HUES48 (cell line): Measurements from ENCODE around the gene KCNE2.

Experiments
- H3K27ac ChIP-seq: one replicate; pipeline ENCODE4 v1.7.0; 2013; ENCODE audit warnings: low read depth, low read length, inconsistent platforms
- H3K27me3 ChIP-seq: 2 replicates; pipeline ENCODE4 v1.6.1; 2013; ENCODE audit warnings: mild to moderate bottlenecking, low read length; ENCODE audit not compliant: control insufficient read depth, insufficient read depth
- H3K36me3 ChIP-seq: 2 replicates; pipeline ENCODE4 v1.6.1; 2013; ENCODE audit warnings: low read length; ENCODE audit not compliant: control insufficient read depth, insufficient read depth
- H3K4me1 ChIP-seq: 2 replicates; pipeline ENCODE4 v1.6.1; 2013; ENCODE audit warnings: mild to moderate bottlenecking, low read length; ENCODE audit not compliant: control insufficient read depth, insufficient read depth
- H3K4me3 ChIP-seq: 2 replicates; pipeline ENCODE4 v1.5.1; 2013; ENCODE audit warnings: mild to moderate bottlenecking, low read depth, low read length
- H3K9ac ChIP-seq: 2 replicates; pipeline ENCODE4 v1.6.1; 2013; ENCODE audit warnings: mild to moderate bottlenecking, low read depth, low read length, moderate library complexity
- H3K9me3 ChIP-seq: 2 replicates; pipeline ENCODE4 v1.6.1; 2013; ENCODE audit warnings: low read length; ENCODE audit not compliant: control insufficient read depth, insufficient read depth

Gene KCNE2

DNA sequence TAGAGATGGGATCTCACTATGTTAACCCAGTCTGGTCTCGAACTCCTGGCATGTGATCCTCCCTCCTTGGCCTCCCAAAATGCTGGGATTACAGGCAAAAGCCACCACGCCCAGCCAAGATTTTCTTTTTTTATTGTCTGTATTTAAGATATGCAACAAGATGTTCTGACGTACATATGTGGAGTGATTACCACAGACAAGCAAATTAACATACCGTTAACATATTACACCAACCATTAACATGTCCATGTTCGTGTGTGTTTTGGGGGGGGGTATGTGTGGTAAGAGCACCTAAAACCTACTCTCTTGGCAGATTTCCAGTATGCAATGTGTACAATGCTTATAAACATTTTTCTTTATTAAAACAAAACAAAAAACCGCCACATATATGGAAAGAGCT lies 10.6 kb upstream of the KCNE2 start:
- no peaks in the 10 kb centered on the region for H3K9me3 ChIP-seq
- no peak overlapping the region for H3K4me3 ChIP-seq
- H3K9ac ChIP-seq: no peak overlapping the region
- H3K4me1 ChIP-seq: no peaks in the 10 kb centered on the region
- no peaks in the 10 kb centered on the region for H3K36me3 ChIP-seq
- no peak overlapping the region for H3K27ac ChIP-seq
- no peaks in the 10 kb centered on the region for H3K27me3 ChIP-seq

DNA sequence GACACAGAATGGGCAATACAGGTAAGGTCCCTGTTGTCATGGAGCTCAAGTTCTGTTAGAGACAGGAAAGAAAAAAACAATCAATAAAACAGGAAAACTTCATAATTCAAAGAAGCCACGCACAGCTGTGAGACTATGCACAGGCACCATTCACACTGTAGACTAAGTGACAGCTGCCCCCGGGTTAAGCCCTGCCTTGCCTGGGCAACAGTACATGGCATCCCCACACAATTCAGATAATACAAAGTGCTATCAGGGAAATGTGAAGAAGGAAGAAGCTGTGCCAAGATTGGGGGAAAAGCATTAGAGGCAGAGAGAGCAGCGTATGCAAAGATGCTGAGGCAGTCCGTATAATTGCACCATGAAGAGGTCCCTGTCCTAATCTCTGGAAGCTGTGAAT lies 9.0 kb upstream of the KCNE2 start:
- Histone ChIP-seq H3K36me3 (no peaks in the 10 kb centered on the region), H3K27me3 (no peaks in the 10 kb centered on the region), H3K27ac (no peak overlapping the region), H3K4me3 (no peak overlapping the region), H3K4me1 (no peaks in the 10 kb centered on the region), H3K9me3 (no peaks in the 10 kb centered on the region), H3K9ac (no peak overlapping the region)

DNA sequence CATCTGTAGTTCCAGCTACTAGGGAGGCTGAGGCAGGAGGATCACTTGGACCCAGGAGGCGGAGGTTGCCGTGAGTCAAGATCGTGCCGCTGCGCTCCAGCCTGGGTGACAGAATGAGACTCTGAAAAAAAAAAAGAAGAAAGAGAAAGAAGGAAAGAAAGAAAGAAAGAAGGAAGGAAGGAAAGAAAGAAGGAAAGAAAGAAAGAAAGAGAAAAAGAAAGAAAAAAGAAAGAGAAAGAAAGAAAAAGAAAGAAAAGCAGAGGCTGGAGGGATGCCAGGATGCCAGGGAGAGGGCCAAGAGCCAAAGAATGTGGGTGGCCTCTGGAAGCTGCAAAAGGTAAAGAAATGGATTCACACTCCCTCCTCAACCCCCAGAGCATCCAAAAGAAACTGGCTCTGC lies 8.2 kb upstream of the KCNE2 start:
- no peaks in the 10 kb centered on the region for H3K9me3 ChIP-seq
- no peaks in the 10 kb centered on the region for H3K4me1 ChIP-seq
- H3K27ac ChIP-seq: no peak overlapping the region
- H3K36me3 ChIP-seq: no peaks in the 10 kb centered on the region
- no peak overlapping the region for H3K4me3 ChIP-seq
- H3K27me3 ChIP-seq: no peaks in the 10 kb centered on the region
- no peak overlapping the region for H3K9ac ChIP-seq

DNA sequence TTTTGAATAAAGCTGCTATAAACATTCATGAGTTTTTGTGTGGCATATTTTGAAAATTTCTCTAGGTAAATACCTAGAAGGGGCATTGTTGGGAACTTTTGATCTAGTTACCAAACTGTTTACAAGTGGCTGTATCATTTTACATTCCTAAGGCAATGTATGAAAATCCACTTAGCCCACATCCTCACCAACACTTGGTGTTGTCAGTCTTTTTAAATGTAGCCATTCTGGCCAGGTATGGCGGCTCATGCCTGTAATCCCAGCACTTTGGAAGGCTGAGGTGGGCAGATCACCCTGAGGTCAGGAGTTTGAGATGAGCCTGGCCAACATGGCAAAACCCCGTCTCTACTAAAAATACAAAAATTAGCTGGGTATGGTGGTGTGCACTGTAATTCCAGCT lies 5.9 kb upstream of the KCNE2 start:
- no peak overlapping the region for H3K27ac ChIP-seq
- H3K9me3 ChIP-seq: no peaks in the 10 kb centered on the region
- no peak overlapping the region for H3K4me3 ChIP-seq
- H3K36me3 ChIP-seq: no peaks in the 10 kb centered on the region
- no peak overlapping the region for H3K9ac ChIP-seq
- H3K4me1 ChIP-seq: 0 out of 2 replicates have a peak, but pooled peaks cover 2% of the 10 kb centered on the region
- H3K27me3 ChIP-seq: no peaks in the 10 kb centered on the region

DNA sequence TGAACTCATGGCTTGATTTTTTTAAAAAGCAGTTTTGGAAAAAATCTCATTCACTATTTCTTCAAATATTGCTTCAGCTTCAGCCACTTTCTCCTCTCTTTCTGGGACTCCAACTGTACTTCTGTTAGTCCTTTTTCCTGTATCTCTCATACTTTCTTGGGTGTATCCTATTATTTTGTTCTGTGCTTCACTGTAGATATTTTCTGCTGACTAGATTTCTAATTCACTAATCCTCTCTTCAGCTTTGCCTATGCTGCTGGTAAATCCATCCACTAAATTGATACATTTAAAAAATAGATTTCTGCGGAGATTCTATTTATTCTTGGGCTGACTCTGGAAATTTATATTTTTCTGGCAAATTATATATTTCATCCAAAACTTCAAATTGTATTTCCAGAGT lies 4.9 kb upstream of the KCNE2 start:
- Histone ChIP-seq H3K4me1 (0 out of 2 replicates have a peak, but pooled peaks cover 2% of the 10 kb centered on the region), H3K27ac (no peak overlapping the region), H3K4me3 (no peak overlapping the region), H3K27me3 (no peaks in the 10 kb centered on the region), H3K9ac (no peak overlapping the region), H3K9me3 (no peaks in the 10 kb centered on the region), H3K36me3 (no peaks in the 10 kb centered on the region)

DNA sequence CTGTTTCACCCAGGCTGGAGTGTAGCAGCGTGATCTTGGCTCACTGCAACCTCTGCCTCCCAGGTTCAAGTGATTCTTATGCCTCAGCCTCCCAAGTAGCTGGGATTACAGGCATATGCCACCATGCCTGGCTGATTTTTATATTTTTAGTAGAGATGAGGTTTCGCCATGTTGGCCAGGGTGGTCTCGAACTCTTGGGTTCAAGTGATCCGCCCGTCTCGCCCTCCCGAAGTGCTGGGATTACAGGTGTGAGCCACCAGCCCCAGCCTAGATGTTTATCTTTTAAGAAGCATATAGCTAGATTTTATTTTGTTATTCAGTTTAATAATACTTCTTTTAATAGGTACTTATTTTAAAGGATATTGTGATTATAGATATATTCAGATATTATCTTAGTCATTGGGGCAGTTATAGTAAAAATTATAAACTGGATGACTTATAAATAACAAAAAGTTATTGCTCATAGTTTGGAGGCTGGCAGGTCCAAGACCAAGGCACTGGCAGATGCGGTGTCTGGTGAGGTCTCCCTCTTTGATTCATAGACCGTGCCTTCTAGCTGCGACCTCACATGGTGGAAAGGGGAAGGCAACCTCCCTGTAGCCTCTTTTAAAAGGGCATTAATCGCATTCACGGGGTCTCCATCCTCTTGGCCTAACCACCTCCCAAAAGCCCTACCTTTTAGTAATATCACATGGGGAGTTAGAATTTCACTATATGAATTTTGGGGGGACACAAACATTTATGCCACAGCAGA lies 3.1 kb upstream of the KCNE2 start:
- H3K9ac ChIP-seq: no peak overlapping the region
- 0 out of 2 replicates have a peak, but pooled peaks cover 2% of the 10 kb centered on the region for H3K4me1 ChIP-seq
- no peaks in the 10 kb centered on the region for H3K27me3 ChIP-seq
- H3K9me3 ChIP-seq: no peaks in the 10 kb centered on the region
- no peak overlapping the region for H3K4me3 ChIP-seq
- H3K27ac ChIP-seq: no peak overlapping the region
- no peaks in the 10 kb centered on the region for H3K36me3 ChIP-seq

DNA sequence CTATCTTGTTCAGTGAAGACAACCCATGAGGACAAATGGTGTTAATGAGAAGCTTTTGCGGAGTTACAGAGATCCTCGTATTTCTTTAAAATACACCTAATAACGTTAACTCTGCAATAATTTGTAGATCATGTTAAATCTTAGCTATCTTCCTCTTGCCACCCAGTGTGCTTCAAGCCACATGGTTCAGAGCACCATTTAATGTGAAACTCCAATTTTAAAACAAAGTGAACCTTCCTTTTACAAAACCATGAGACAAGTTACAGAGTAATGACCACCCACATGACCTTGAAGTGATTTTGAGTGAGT lies 1.7 kb upstream of the KCNE2 start:
- Histone ChIP-seq H3K4me3 (no peak overlapping the region), H3K27me3 (no peaks in the 10 kb centered on the region), H3K27ac (no peak overlapping the region), H3K9me3 (no peaks in the 10 kb centered on the region), H3K36me3 (no peaks in the 10 kb centered on the region), H3K9ac (no peak overlapping the region), H3K4me1 (0 out of 2 replicates have a peak, but pooled peaks cover 2% of the 10 kb centered on the region)

DNA sequence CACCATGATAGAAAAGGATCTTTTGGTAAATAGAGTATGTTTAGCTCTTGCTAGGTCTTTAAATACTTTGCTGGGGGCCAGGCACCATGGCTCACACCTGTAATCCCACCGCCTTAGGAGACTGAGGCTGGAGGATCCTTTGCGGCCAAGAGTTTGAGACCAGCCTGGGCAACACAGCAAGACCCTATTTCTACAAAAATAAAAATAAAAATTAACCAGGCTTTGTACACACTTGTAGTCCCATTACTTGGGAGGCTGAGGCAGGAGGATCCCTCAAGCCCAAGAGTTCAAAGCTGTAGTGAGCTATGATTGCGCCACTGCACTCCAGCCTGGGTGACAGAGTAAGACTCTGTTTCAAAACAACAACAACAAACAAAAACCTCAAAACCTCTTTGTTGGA lies 1.1 kb upstream of the KCNE2 start:
- Histone ChIP-seq H3K27me3 (no peaks in the 10 kb centered on the region), H3K27ac (no peak overlapping the region), H3K4me1 (0 out of 2 replicates have a peak, but pooled peaks cover 2% of the 10 kb centered on the region), H3K9ac (no peak overlapping the region), H3K9me3 (no peaks in the 10 kb centered on the region), H3K36me3 (no peaks in the 10 kb centered on the region), H3K4me3 (no peak overlapping the region)

DNA sequence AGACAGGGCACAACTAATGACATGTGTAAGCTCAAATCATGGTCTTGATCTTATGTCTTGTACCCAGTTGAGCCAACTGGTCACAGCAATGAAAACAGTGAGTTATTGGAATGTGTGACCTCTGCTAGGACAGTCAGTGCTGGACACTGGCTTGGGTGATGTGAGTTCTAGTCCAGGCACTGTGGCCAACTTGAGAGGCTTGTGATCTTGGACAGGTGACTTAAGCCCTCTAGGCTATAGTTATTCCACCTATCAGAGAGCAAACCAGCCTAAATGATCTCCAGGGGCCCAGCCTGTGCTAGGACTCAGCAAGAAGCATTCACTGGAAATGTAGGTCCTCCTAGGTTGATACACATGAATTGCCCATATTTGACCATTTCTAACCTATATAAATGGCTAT lies 1.1 kb downstream of the KCNE2 start:
- no peaks in the 10 kb centered on the region for H3K9me3 ChIP-seq
- no peaks in the 10 kb centered on the region for H3K27me3 ChIP-seq
- H3K27ac ChIP-seq: no peak overlapping the region
- no peak overlapping the region for H3K9ac ChIP-seq
- H3K36me3 ChIP-seq: no peaks in the 10 kb centered on the region
- 0 out of 2 replicates have a peak, but pooled peaks cover 2% of the 10 kb centered on the region for H3K4me1 ChIP-seq
- H3K4me3 ChIP-seq: no peak overlapping the region

DNA sequence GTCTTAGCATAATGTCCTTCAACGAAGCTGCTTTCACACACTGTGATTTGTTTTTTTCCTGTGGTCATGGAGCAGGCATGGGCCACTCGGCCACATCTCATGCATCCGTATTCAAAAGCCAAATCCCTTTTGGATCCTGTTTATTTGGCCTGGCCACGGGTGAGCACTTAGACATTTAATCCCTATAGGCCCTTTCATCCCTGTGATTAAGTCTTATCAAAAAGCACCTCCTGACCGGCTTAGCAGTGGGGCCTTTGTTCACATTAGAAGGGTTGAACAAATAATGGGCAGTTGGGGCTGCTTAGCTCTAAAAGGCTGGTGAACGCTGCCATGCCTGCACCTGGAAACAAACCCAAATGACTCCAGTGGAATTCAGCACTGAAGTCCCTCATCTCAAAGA lies 2.0 kb downstream of the KCNE2 start:
- Histone ChIP-seq H3K27ac (no peak overlapping the region), H3K9me3 (no peaks in the 10 kb centered on the region), H3K4me3 (no peak overlapping the region), H3K9ac (no peak overlapping the region), H3K27me3 (no peaks in the 10 kb centered on the region), H3K4me1 (0 out of 2 replicates have a peak, but pooled peaks cover 2% of the 10 kb centered on the region), H3K36me3 (no peaks in the 10 kb centered on the region)

DNA sequence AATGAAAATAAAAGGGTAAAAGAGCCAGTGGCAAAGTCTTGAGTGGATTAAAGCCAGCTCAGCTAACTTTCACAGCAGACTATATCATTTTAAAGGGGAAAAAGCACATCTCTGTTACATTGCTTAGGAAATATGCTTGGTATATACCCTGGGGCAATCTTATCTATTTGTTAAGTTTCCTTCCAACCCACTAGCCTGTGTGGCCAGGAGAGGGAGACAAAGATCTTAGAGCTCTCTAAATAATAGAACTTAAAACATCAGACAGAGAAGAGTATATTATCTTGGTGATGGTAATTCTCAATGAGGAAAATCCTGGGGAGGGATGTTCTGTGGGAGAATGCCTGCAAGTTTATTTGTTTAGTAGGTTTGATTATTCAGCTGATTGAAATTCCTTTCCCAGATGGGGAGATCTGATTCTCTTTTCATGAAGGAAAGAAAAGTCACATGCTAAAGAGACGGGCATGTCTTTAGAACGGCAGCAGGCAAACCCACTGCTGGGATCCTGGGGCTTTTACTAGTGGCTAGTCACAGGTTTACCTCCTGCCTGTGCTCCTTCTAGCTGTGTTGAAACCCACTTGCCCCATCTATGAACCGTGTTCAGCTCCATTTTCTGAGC lies 3.6 kb downstream of the KCNE2 start:
- H3K36me3 ChIP-seq: no peaks in the 10 kb centered on the region
- H3K27ac ChIP-seq: peak overlapping the region; percentile 6
- H3K9ac ChIP-seq: no peak overlapping the region
- no peaks in the 10 kb centered on the region for H3K9me3 ChIP-seq
- no peak overlapping the region for H3K4me3 ChIP-seq
- no peaks in the 10 kb centered on the region for H3K27me3 ChIP-seq
- no peaks in the 10 kb centered on the region for H3K4me1 ChIP-seq
